ENCODE data around the gene YWHAQ. TPM values are rescaled to one million over a fixed set of nuclear protein-coding genes. Genes with fewer than 3 reads are reported as not detected.

The YWHAQ gene
- polyA plus RNA-seq, 2 of the 4 experiments (the other 2 are of a cell fraction): 661 to 833 TPM

GRCh38 chr2:9630736-9631552, at the start of gene YWHAQ (continued):
- TF ChIP-seq RAD21 (conservative IDR thresholded peaks at IDR 0.05 in 1 of 2, IDR thresholded peaks at IDR 0.05 in 1 of 2) (peak; percentile 22 to 40; a peak in 3 of 5 replicates), EHF (CRISPR knock-in tag; IDR thresholded peaks at IDR 0.05) (no peak), RNF2 (IDR thresholded peaks at IDR 0.05; ENCODE audit: borderline replicate concordance, low read depth) (no peak), E2F6 (IDR thresholded peaks at IDR 0.05; ENCODE audit: borderline replicate concordance, low read depth) (peak; percentile 76; the same call in 1 of the 2 replicates), NFE2L2 (conservative IDR thresholded peaks at IDR 0.05; ENCODE audit: low read length) (no peak), RFX5 (IDR thresholded peaks at IDR 0.05) (peak; percentile 100), MAZ (IDR thresholded peaks at IDR 0.05; ENCODE audit: borderline replicate concordance, low read depth, low read length) (peak; percentile 84; the same call in 1 of the 2 replicates), CHD2 (IDR thresholded peaks at IDR 0.05; ENCODE audit: low read length, partially characterized antibody) (no peak), CEBPB (IDR thresholded peaks at IDR 0.05) (no peak), KDM1A (IDR thresholded peaks at IDR 0.05; ENCODE audit: low read depth) (no peak), POLR2AphosphoS2 (conservative IDR thresholded peaks at IDR 0.05; ENCODE audit: low read length) (no peak), ZFP36 (IDR thresholded peaks at IDR 0.05; ENCODE audit: borderline replicate concordance, partially characterized antibody) (no peak)
- TF ChIP-seq, protein P1, sequence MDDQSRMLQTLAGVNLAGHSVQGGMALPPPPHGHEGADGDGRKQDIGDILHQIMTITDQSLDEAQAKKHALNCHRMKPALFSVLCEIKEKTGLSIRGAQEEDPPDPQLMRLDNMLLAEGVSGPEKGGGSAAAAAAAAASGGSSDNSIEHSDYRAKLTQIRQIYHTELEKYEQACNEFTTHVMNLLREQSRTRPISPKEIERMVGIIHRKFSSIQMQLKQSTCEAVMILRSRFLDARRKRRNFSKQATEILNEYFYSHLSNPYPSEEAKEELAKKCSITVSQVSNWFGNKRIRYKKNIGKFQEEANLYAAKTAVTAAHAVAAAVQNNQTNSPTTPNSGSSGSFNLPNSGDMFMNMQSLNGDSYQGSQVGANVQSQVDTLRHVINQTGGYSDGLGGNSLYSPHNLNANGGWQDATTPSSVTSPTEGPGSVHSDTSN (IDR thresholded peaks at IDR 0.05): peak; percentile 86
- TF ChIP-seq, protein P2, sequence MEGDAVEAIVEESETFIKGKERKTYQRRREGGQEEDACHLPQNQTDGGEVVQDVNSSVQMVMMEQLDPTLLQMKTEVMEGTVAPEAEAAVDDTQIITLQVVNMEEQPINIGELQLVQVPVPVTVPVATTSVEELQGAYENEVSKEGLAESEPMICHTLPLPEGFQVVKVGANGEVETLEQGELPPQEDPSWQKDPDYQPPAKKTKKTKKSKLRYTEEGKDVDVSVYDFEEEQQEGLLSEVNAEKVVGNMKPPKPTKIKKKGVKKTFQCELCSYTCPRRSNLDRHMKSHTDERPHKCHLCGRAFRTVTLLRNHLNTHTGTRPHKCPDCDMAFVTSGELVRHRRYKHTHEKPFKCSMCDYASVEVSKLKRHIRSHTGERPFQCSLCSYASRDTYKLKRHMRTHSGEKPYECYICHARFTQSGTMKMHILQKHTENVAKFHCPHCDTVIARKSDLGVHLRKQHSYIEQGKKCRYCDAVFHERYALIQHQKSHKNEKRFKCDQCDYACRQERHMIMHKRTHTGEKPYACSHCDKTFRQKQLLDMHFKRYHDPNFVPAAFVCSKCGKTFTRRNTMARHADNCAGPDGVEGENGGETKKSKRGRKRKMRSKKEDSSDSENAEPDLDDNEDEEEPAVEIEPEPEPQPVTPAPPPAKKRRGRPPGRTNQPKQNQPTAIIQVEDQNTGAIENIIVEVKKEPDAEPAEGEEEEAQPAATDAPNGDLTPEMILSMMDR (IDR thresholded peaks at IDR 0.05): no peak
- TF ChIP-seq, protein P3, sequence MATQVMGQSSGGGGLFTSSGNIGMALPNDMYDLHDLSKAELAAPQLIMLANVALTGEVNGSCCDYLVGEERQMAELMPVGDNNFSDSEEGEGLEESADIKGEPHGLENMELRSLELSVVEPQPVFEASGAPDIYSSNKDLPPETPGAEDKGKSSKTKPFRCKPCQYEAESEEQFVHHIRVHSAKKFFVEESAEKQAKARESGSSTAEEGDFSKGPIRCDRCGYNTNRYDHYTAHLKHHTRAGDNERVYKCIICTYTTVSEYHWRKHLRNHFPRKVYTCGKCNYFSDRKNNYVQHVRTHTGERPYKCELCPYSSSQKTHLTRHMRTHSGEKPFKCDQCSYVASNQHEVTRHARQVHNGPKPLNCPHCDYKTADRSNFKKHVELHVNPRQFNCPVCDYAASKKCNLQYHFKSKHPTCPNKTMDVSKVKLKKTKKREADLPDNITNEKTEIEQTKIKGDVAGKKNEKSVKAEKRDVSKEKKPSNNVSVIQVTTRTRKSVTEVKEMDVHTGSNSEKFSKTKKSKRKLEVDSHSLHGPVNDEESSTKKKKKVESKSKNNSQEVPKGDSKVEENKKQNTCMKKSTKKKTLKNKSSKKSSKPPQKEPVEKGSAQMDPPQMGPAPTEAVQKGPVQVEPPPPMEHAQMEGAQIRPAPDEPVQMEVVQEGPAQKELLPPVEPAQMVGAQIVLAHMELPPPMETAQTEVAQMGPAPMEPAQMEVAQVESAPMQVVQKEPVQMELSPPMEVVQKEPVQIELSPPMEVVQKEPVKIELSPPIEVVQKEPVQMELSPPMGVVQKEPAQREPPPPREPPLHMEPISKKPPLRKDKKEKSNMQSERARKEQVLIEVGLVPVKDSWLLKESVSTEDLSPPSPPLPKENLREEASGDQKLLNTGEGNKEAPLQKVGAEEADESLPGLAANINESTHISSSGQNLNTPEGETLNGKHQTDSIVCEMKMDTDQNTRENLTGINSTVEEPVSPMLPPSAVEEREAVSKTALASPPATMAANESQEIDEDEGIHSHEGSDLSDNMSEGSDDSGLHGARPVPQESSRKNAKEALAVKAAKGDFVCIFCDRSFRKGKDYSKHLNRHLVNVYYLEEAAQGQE (IDR thresholded peaks at IDR 0.05): peak; percentile 33; the same call in 1 of the 2 replicates

DNA sequence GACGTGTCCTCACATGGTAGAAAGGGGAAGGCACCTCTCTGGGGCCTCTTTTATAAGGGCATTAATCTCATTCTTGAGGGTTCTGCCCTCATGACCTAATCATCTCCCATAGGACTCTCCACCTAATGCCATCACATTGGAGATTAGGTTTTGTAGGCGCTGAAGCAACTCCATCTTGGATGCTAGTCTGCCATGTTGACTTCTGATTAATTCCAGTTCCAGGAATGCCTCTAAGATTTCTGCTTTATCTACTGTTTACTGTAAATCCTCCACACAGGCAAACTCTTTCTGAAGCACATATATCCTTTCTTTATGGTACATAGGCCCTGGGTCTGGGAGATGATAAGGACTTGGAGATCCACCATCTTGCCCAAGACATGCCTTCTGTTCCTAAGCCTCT, 49.3 kb upstream of the YWHAQ start:
- no peak overlapping the region for H3K4me3 ChIP-seq
- H3K4me1 ChIP-seq: peaks cover 24% of the 10 kb centered on the region
- TF ChIP-seq CEBPB (IDR thresholded peaks at IDR 0.05): no peak
- WGBS (ENCODE audit: missing lambda C conversion rate): 94% methylated on average over 2 of the region's 2 CpGs
- ChIA-PET CTCF (no interaction called here), POLR2A (no interaction called here)
- DNase-seq (ENCODE audit: low read depth in 1 of 2, low spot score in 1 of 2) (no peak), ATAC-seq (no peak), FAIRE-seq (no peak)
- no peaks in the 10 kb centered on the region for H3K9me3 ChIP-seq
- no peak overlapping the region for H3K27ac ChIP-seq
- H3K4me2 ChIP-seq: no peak overlapping the region
